ENCODE measurements around the gene NCCRP1.

NCCRP1 gene

DNA sequence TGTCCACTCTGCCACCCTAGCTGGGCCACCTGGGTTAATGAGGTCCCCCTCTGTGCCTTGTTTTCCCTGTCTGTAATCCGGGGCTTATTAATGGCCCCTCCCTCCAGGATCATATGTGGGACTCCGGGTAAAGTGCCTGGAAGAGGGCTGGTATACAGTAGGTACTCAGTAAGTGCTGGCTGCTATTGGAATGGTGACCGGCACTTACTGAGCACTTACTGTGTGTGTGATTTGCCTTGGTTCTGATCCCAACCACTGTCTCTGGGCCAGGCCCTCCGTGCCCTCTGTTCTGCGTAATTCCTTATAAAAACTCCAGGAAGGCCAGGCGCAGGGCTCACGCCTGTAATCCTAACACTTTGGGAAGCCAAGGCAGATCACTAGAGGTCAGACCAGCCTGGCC lies 30.9 kb upstream of the NCCRP1 start:
- DNase-seq (ENCODE audit: low read depth), result no peak

- DNase-seq (ENCODE audit: low read depth), result no peak
These were observed 30.0 kb upstream of the NCCRP1 start for GRCh38 chr19:39166571-39167391.

GRCh38 chr19:39167461-39168257 lies 29.1 kb upstream of the NCCRP1 start:
- no peak for DNase-seq (ENCODE audit: low read depth)

GRCh38 chr19:39168258-39169142 lies 28.3 kb upstream of the NCCRP1 start:
- no peak for DNase-seq (ENCODE audit: low read depth)

DNA sequence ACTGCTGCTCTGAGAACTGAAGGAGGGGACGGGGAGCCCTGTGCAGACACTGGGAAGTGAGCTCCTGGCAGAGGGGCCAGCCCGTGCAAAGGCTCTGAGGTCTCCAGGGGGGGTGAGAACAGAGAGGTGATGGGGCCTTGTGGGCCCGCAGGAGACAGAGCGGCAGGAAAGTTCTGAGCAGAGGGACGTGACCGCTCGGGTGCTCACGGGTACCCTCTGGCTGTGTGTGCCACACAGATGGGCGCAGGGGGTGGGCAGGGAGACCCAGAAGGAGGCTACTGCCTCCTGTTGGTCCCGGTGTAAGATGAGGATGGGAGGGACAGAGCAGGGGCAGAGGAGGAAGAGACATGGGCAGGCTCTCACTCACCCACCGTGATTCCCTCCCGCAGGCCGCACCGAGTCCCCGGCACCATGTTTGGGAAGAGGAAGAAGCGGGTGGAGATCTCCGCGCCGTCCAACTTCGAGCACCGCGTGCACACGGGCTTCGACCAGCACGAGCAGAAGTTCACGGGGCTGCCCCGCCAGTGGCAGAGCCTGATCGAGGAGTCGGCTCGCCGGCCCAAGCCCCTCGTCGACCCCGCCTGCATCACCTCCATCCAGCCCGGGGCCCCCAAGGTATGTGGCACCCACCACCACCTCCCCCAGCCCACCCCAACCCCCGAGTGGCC lies 27.5 kb upstream of the NCCRP1 start:
- DNase-seq (ENCODE audit: low read depth), result no peak

DNA sequence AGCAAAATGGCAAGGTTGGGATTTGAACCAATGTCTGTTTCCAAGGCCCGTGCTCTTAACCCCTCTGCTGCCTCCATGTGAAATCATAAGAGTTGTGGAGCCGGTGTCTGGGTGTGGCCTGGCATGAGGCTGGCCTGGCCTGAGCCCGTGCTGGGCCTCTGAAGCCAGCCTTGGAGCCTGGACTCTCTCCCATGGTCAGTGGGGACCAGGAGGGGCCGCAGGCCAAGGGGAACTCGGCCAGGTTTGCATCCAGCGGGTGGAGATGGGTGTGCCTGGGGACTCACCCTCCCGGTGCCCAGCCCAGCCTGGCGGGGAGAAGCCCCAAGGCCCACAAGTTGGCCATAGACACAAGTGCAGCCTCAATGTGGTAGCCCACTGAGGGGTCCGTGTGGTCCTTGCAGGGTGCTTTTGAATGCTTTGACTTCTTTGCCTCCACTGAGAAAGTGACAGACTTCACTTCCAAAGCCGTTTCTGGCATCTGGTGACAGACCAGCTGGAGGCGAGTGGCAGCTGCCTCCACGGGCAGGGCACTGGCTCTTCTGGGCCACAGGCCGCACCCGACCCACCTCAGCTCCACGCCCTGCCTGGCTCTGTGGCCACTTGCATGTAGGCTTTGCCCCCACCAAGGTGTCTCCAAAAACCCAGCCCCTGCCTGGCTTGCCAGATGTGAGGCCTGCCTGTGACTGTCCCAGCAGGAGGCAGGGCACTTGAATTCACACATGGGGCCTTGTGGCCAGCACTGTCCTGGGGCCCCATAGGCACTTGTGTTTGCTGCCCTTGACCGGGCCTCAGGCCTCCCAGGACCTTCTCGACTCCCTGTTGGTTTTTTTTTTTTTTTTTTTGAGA lies 26.2 kb upstream of the NCCRP1 start:
- no peak for DNase-seq (ENCODE audit: low read depth)

GRCh38 chr19:39171479-39172465 lies 25.0 kb upstream of the NCCRP1 start:
- no peak for DNase-seq (ENCODE audit: low read depth)

DNA sequence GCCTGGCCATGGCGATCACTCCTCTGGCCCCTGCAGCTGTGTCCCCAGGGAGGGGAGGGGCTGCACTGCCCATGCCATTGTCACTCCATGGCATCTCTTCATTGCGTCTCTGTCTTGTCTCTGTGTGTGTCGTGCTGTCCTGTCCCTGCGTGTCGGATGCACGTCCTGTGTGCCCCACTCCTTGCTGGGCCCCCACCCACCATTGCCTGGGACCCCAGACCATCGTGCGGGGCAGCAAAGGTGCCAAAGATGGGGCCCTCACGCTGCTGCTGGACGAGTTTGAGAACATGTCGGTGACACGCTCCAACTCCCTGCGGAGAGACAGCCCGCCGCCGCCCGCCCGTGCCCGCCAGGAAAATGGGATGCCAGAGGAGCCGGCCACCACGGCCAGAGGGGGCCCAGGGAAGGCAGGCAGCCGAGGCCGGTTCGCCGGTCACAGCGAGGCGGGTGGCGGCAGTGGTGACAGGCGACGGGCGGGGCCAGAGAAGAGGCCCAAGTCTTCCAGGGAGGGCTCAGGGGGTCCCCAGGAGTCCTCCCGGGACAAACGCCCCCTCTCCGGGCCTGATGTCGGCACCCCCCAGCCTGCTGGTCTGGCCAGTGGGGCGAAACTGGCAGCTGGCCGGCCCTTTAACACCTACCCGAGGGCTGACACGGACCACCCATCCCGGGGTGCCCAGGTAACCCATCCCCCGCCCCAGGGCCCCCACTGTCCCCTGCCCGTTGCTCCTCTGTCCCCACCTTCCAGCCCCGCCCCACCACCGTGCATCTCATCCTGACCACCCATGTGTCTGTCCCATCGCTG lies 23.9 kb upstream of the NCCRP1 start:
- DNase-seq (ENCODE audit: low read depth), result no peak

GRCh38 chr19:39173502-39173991 lies 23.2 kb upstream of the NCCRP1 start:
- no peak for DNase-seq (ENCODE audit: low read depth)

- DNase-seq (ENCODE audit: low read depth), result no peak
These were observed 22.6 kb upstream of the NCCRP1 start for GRCh38 chr19:39174142-39174541.

DNA sequence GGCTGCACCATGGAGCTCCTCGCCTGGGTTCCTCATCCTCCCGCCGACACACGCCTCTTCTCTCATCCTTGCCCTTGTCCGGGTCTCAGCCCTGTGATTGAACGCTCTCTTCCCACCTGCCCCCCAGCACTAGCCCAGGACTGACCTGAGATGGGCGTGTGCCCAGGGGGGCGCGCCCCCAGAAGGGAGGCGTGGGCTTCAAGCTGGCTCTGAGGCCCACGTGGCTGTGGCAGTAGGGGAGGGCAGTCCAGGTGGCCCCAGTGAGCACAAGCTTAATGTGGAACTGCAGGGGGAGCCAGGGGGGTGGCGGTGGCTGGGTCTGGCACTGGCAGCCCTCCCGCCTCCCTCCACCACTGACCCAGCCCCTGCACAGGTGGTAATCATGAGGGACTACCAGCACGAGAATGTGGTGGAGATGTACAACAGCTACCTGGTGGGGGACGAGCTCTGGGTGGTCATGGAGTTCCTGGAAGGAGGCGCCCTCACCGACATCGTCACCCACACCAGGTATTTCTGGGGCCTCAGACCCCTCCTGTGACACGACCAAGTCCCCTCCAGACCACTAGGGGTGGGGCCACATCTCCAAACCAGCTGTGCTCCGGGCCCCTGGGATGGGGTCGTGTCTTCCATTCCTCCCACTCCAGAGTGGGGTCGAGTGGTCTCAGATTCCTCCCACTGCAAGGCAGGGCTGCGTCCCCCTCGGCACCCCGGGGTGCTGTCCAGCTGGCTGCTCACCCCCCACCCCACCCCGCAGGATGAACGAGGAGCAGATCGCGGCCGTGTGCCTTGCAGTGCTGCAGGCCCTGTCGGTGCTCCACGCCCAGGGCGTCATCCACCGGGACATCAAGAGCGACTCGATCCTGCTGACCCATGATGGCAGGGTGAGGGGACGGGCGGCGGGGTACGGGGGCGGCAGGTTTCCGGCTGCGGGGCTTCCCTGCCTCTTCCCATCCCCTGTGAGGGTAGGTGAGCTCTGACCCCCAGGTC lies 21.9 kb upstream of the NCCRP1 start:
- DNase-seq (ENCODE audit: low read depth), result no peak

DNA sequence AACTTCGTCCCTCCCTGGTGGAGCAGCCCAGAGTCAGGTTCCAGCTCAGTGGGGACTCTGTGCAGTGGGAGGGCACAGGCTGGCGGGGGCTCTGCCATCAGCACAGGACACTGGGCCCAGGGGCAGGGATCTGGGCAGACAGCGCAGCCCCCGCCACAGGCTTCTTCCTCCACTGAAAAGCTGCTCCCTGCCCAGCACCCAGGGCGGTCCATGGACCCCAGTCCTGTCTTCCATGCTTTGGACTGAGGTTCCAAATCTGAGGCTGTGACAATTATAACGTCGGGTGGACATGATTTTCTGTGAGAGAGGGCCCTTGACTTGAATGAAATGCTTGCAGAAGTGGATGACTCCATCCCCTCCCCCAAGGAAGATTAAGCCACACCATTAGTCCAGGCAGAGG lies 21.2 kb upstream of the NCCRP1 start:
- DNase-seq (ENCODE audit: low read depth), result no peak

DNA sequence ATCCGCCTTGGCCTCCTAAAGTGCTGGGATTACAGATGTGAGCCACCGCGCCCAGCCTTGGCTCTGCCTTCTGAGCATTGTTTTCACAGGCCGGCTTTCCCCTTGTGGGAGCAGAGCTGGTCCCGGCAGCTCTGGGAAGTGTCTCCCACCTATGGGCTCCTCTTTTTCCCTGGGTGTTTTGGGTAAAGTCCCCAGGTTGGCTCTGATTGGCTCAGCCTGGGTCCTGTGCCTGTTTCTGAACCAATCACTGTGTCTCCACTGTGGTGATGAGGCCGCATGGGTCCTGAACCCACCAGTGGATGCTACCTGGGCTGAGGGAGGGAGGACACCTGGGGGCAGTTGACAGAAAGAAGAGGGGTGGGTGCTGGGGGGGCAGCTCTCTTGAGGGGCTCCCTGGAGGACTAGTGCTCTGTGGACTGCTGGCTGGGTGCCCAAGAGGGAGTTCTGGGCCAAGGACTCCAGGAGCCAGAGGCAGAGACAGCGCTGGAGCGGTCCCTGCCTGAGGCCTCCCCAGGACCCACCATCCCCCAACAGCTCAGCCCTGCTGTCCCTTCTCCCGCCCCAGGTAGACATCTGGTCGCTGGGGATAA lies 19.6 kb upstream of the NCCRP1 start:
- no peak for DNase-seq (ENCODE audit: low read depth)

- DNase-seq (ENCODE audit: low read depth), result no peak
These were observed 19.0 kb upstream of the NCCRP1 start for GRCh38 chr19:39177736-39178135.

DNA sequence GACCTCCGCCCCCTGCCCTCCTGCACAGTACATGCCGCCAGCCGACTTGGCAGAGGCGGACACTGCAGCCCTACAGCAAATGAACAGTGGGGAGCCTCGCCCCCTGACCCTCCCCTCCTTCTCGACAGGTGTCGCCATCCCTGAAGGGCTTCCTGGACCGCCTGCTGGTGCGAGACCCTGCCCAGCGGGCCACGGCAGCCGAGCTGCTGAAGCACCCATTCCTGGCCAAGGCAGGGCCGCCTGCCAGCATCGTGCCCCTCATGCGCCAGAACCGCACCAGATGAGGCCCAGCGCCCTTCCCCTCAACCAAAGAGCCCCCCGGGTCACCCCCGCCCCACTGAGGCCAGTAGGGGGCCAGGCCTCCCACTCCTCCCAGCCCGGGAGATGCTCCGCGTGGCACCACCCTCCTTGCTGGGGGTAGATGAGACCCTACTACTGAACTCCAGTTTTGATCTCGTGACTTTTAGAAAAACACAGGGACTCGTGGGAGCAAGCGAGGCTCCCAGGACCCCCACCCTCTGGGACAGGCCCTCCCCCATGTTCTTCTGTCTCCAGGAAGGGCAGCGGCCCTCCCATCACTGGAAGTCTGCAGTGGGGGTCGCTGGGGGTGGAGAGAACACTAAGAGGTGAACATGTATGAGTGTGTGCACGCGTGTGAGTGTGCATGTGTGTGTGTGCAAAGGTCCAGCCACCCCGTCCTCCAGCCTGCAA lies 18.3 kb upstream of the NCCRP1 start:
- DNase-seq (ENCODE audit: low read depth), result no peak

GRCh38 chr19:39179754-39180153 lies 17.0 kb upstream of the NCCRP1 start:
- DNase-seq (ENCODE audit: low read depth), result no peak
